Measurements from ENCODE around the gene PCSK4.

- TF ChIP-seq, protein P1, sequence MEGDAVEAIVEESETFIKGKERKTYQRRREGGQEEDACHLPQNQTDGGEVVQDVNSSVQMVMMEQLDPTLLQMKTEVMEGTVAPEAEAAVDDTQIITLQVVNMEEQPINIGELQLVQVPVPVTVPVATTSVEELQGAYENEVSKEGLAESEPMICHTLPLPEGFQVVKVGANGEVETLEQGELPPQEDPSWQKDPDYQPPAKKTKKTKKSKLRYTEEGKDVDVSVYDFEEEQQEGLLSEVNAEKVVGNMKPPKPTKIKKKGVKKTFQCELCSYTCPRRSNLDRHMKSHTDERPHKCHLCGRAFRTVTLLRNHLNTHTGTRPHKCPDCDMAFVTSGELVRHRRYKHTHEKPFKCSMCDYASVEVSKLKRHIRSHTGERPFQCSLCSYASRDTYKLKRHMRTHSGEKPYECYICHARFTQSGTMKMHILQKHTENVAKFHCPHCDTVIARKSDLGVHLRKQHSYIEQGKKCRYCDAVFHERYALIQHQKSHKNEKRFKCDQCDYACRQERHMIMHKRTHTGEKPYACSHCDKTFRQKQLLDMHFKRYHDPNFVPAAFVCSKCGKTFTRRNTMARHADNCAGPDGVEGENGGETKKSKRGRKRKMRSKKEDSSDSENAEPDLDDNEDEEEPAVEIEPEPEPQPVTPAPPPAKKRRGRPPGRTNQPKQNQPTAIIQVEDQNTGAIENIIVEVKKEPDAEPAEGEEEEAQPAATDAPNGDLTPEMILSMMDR (IDR thresholded peaks at IDR 0.05), result no peak
- TF ChIP-seq POLR2AphosphoS5 (IDR thresholded peaks at IDR 0.05; ENCODE audit: insufficient read depth in 1 of 2, low read depth in 1 of 2) (no peak), POLR2A (IDR thresholded peaks at IDR 0.05) (no peak)
Measured at GRCh38 chr19:1461862-1462261, 28.3 kb downstream of the PCSK4 start.

Data from vagina (tissue), 2 donors.